ENCODE results near the gene ANKRD42. TPM values are rescaled to one million over a fixed set of nuclear protein-coding genes. Genes with fewer than 3 reads are reported as not detected.

ANKRD42 gene
- polyA plus RNA-seq, 3 donors = 4.3 to 6.2 (median 6.1) TPM

DNA sequence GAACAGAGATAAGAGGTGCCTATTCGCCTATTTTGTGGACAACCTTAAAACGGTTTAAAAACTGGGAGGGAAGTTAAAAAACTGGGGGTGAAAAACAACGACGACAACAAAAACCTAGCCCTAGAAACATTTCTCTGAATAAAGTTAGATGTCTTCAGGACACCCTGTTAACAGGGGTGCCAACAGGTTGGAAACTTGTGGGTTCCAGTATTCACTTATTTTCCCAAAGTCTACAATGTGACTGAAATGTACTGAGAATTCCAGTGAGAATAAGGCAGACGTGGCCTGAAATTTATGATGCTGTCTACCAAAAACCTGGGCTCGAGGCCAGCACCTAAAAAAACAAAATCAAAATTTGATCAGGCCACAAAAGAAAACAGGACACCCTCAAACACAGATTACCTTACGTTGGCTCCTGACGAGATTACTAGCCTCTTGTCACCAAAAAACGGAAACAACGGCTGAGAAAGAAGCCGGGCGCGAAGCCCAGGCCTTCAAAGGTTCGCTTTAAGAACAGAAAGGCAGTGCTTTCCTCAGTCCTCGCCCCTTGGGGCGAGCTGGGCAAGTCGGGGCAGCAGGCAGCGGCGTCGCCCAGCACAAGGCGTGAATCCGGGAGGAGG, 91.7 kb downstream of the ANKRD42 start:
- H3K79me2 ChIP-seq (ENCODE audit: insufficient read depth, low read length) = peaks cover 48% of the 10 kb centered on the region
- DNase-seq = no peak
- H3K36me3 Mint-ChIP-seq = peaks cover 6 to 7% of the 10 kb centered on the region in 2 donors
- peaks cover 0 to 4% (median 2%) of the 10 kb centered on the region in 3 donors for H3K27me3 Mint-ChIP-seq (ENCODE audit: low read depth in 3 of 3)
- H3K27ac ChIP-seq (ENCODE audit: low read depth in 1 of 2, low read length in 2 of 2) = peak overlapping the region; percentile 86 to 97
- TF ChIP-seq, protein P1, sequence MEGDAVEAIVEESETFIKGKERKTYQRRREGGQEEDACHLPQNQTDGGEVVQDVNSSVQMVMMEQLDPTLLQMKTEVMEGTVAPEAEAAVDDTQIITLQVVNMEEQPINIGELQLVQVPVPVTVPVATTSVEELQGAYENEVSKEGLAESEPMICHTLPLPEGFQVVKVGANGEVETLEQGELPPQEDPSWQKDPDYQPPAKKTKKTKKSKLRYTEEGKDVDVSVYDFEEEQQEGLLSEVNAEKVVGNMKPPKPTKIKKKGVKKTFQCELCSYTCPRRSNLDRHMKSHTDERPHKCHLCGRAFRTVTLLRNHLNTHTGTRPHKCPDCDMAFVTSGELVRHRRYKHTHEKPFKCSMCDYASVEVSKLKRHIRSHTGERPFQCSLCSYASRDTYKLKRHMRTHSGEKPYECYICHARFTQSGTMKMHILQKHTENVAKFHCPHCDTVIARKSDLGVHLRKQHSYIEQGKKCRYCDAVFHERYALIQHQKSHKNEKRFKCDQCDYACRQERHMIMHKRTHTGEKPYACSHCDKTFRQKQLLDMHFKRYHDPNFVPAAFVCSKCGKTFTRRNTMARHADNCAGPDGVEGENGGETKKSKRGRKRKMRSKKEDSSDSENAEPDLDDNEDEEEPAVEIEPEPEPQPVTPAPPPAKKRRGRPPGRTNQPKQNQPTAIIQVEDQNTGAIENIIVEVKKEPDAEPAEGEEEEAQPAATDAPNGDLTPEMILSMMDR (IDR thresholded peaks at IDR 0.05) = no peak
- no peaks in the 10 kb centered on the region for H3K9me3 Mint-ChIP-seq
- WGBS (ENCODE audit: insufficient coverage) = 0% methylated on average over 17 of the region's 22 CpGs
- peak overlapping the region; percentile 96 to 100 (median 100) for H3K27ac Mint-ChIP-seq
- no peaks in the 10 kb centered on the region for H4K20me1 ChIP-seq (ENCODE audit: insufficient read depth, low read length)
- peak overlapping the region; percentile 88 for H3K9ac ChIP-seq (ENCODE audit: insufficient read depth, low read length, poor library complexity, severe bottlenecking)
- H3K27me3 ChIP-seq (ENCODE audit: control insufficient read depth in 2 of 2, insufficient read depth in 2 of 2, low read length in 2 of 2) = no peaks in the 10 kb centered on the region
- peaks cover 8 to 10% of the 10 kb centered on the region in 2 donors for H3K36me3 ChIP-seq (replicated peaks in 1 of 2; ENCODE audit: control insufficient read depth in 1 of 2, insufficient read depth in 2 of 2, low read length in 2 of 2)
- peak overlapping the region; percentile 92 for H2AFZ ChIP-seq (ENCODE audit: insufficient read depth, low read depth, low read length, poor library complexity, severe bottlenecking)
- peak overlapping the region; percentile 76 to 95 (median 93) for H3K4me3 ChIP-seq (replicated peaks in 1 of 3; ENCODE audit: low read depth in 2 of 3, low read length in 3 of 3)
- H3K4me3 Mint-ChIP-seq = peak overlapping the region; percentile 93 to 96
- intact Hi-C loops (cut with micrococcal nuclease) = loop anchor here (2.0 to 10.0 kb wide), 6 partner anchors 90 to 383 kb away; partner anchors contain the start of genes ANKRD42 (in 2 of the 2), DDIAS (in 2 of the 2), PRCP (in 2 of the 2) and PCF11 (in 1 of the 2)
- H3K4me1 ChIP-seq (ENCODE audit: control insufficient read depth in 1 of 2, insufficient read depth in 2 of 2, low read length in 2 of 2) = peaks cover 23 to 26% of the 10 kb centered on the region in 2 donors
- no peaks in the 10 kb centered on the region for H3K9me3 ChIP-seq (replicated peaks in 1 of 2; ENCODE audit: control insufficient read depth in 1 of 2, insufficient read depth in 1 of 2, low read length in 2 of 2)
- H3K4me2 ChIP-seq (replicated peaks; ENCODE audit: extremely low read depth, low read length, poor library complexity, severe bottlenecking) = peak overlapping the region; percentile 93
- H3K4me1 Mint-ChIP-seq = peaks cover 31% of the 10 kb centered on the region

DNA sequence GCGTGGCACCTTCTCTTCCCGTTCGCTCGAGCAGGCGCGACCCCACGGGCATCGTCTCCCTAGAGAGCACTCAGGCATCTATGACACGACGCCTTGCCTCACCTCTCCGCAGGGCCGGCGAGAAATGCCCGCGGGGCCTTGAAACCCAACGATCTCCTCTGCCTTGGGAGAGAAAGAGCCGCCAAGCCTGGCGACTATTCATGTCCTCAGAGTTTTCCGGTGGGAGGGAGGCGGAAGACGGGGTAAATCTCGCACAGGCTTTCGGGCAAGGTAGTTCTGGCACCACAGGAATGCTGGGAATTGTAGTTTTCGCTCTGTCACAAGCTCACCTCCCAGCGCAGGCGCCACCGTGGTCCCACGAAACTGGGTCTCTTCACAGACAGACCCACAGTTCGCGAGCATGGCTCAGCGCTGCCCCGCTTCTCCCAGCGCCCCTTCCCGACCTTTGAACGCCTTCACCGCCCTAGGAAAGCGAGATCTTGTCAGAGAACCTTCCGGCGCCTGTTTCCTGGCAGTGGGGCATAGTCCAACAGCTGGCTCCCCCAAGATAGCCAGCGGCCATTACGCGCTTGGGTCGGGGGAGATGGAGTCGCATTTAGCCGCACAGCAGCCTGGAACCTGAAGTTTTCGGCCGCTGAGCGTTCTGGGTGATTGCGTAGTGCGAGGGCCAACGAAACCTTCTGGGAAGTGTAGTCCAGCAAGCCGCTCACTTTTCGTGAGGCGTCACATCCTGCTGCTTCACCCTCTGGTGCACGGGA, 92.4 kb downstream of the ANKRD42 start, which contains the start of gene CCDC90B:
Gene CCDC90B (minus strand): TSS at position 597 of the 758 bp plus-strand sequence. CDS start 395 bp downstream, at position 202.
- H3K79me2 ChIP-seq (ENCODE audit: insufficient read depth, low read length) = peaks cover 41% of the 10 kb centered on the region
- peak within 1 kb of the TSS; percentile 96 to 100 (median 100) for H3K27ac Mint-ChIP-seq
- H3K27ac ChIP-seq (ENCODE audit: low read depth in 1 of 2, low read length in 2 of 2) = peak within 1 kb of the TSS; percentile 86 to 97
- peak within 1 kb of the TSS; percentile 92 for H2AFZ ChIP-seq (ENCODE audit: insufficient read depth, low read depth, low read length, poor library complexity, severe bottlenecking)
- under 1% methylated on average over 55 of the region's 55 CpGs for WGBS (ENCODE audit: insufficient coverage)
- H3K4me3 ChIP-seq (replicated peaks in 1 of 3; ENCODE audit: low read depth in 2 of 3, low read length in 3 of 3) = peak within 1 kb of the TSS; percentile 76 to 95 (median 93)
- peaks cover 3% of the 10 kb centered on the region in 2 donors for H3K36me3 Mint-ChIP-seq
- peaks cover 31% of the 10 kb centered on the region for H3K4me1 Mint-ChIP-seq
- intact Hi-C loops (cut with micrococcal nuclease) = loop anchor here (2.0 to 10.0 kb wide), 6 partner anchors 91 to 384 kb away; partner anchors contain the start of genes ANKRD42 (in 2 of the 2), DDIAS (in 2 of the 2), PRCP (in 2 of the 2) and PCF11 (in 1 of the 2)
- H3K9me3 Mint-ChIP-seq = no peaks in the 10 kb centered on the region
- H3K9me3 ChIP-seq (replicated peaks in 1 of 2; ENCODE audit: control insufficient read depth in 1 of 2, insufficient read depth in 1 of 2, low read length in 2 of 2) = no peaks in the 10 kb centered on the region
- TF ChIP-seq, protein P1 (IDR thresholded peaks at IDR 0.05) = no peak
- no peaks in the 10 kb centered on the region for H3K27me3 ChIP-seq (ENCODE audit: control insufficient read depth in 2 of 2, insufficient read depth in 2 of 2, low read length in 2 of 2)
- H4K20me1 ChIP-seq (ENCODE audit: insufficient read depth, low read length) = no peaks in the 10 kb centered on the region
- peak within 1 kb of the TSS; percentile 88 for H3K9ac ChIP-seq (ENCODE audit: insufficient read depth, low read length, poor library complexity, severe bottlenecking)
- peaks cover 23 to 26% of the 10 kb centered on the region in 2 donors for H3K4me1 ChIP-seq (ENCODE audit: control insufficient read depth in 1 of 2, insufficient read depth in 2 of 2, low read length in 2 of 2)
- peak within 1 kb of the TSS; percentile 93 to 96 for H3K4me3 Mint-ChIP-seq
- peaks cover 0 to 4% (median 2%) of the 10 kb centered on the region in 3 donors for H3K27me3 Mint-ChIP-seq (ENCODE audit: low read depth in 3 of 3)
- H3K36me3 ChIP-seq (replicated peaks in 1 of 2; ENCODE audit: control insufficient read depth in 1 of 2, insufficient read depth in 2 of 2, low read length in 2 of 2) = peaks cover under 1 to 3% of the 10 kb centered on the region in 2 donors
- peak within 1 kb of the TSS; percentile 93 for H3K4me2 ChIP-seq (replicated peaks; ENCODE audit: extremely low read depth, low read length, poor library complexity, severe bottlenecking)
- peak; percentile 94 to 96 (median 96) for DNase-seq

Measured in CD14-positive monocyte (primary cell).